Fibroblast of villous mesenchyme (primary cell): ENCODE measurements around the gene UPK1A. TPM values are rescaled to one million over a fixed set of nuclear protein-coding genes. Genes with fewer than 3 reads are reported as not detected.
"Not testable (repeated sequence)": the region's sequence is repeated elsewhere in the genome, so short reads cannot be mapped to it uniquely, and the experiment has no call there.

ENCODE experiments used
- DNase-seq: peaks from one replicate; pipeline ENCODE4 v3.0.0-alpha.2; 2010; ENCODE audit warnings: low read depth
- H3K4me3 ChIP-seq: 2 replicates; pipeline ENCODE4 v1.5.1; 2011; ENCODE audit warnings: low read depth, mild to moderate bottlenecking, low read length
- CTCF ChIP-seq: IDR thresholded peaks from 2 replicates; pipeline ENCODE4 v1.5.1; 2012; ENCODE audit warnings: low read depth, mild to moderate bottlenecking, low read length; ENCODE audit not compliant: insufficient read depth
- total RNA-seq: library from RNA; depleted of rRNA; stranded (reverse); fragments of >200 nt; gene quantifications from 2 replicates; pipeline ENCODE4 v1.2.3, GENCODE V29; 2012

The UPK1A gene
- total RNA-seq, 1 donor = not detected

- no peak for DNase-seq
- H3K4me3 ChIP-seq = no peak overlapping the region
- TF ChIP-seq CTCF = no peak
Observed at GRCh38 chr19:35675589-35676140, 9.3 kb downstream of the UPK1A start.

DNA sequence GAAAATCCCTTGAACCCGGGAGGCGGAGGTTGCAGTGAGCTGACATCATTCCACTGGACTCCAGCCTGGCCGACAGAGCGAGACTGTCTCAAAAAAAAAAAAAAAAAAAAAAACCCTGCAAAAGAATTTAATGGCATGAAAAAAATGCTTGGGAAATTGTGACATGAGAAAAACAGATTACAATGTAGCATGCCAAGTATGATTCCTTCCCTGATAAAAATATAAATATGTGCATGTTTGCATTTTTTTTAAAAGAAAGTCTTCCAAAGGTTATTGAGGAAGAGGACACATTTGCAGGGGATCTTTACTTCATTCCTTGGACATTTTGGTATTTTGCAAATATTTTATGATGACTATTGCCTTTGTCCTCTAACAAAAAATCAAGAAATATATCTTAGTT lies 23.5 kb downstream of the UPK1A start:
- no peak for TF ChIP-seq CTCF
- peak; percentile 67 for DNase-seq

DNA sequence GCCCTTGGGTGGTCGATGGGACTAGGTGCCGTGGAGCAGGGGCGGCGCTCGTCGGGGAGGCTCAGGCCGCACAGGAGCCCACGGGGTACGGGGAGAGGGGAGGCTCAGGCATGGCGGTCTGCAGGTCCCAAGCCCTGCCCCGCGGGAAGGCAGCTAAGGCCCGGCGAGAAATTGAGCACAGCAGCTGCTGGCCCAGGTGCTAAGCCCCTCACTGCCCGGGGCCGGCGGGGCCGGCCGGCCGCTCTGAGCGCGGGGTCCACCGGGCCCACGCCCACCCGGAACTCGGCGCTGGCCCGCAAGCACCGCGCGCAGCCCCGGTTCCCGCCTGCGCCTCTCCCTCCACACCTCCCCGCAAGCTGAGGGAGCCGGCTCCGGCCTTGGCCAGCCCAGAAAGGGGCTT lies 24.8 kb downstream of the UPK1A start:
- not testable (repeated sequence) for H3K4me3 ChIP-seq, DNase-seq

More for the DNA sequence above, 23.5 kb downstream of the UPK1A start:
- H3K4me3 ChIP-seq = no peak overlapping the region

GRCh38 chr19:35692010-35692409 lies 25.7 kb downstream of the UPK1A start:
- DNase-seq = no peak
- no peak overlapping the region for H3K4me3 ChIP-seq
- TF ChIP-seq CTCF = no peak

- no peak for DNase-seq
- no peak for TF ChIP-seq CTCF
- no peak overlapping the region for H3K4me3 ChIP-seq
Observed at GRCh38 chr19:35693422-35693821, 27.1 kb downstream of the UPK1A start.

DNA sequence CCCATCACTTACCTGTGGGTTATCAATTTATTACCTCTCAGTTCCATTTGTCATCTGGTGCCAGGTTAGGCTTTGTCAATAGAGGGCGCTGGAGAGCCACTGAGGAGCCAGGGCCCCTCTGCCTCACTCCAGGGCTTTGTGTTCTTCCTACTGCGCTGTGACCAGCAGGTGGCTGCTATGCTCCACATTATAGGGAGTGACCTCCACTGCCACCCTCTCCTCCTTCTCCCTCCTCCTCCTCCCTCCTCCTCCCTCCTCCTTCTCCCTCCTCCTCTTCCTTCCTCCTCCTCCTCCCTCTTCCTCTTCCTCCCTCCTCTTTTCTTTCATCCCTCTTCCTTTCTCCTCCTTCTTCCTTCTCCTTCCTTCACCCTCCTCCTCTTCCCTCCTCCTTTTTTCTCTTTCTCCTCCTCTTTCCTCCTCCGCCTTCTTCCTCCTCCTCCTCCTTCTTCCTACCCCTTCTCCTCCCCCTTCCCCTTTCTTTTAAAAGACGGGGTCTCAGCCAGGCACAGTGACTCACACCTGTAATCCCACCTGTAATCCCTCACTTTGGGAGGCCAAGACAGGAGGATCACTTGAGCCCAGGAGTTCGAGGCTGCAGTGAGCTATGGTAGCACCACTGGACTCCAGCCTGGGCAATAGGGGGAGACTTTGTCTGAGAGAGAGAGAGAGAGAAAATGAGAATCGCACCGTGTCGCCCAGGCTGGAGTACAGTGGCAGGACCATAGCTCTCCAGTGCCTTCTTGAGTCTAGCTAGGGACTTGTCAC lies 27.7 kb downstream of the UPK1A start:
- TF ChIP-seq CTCF = peak; percentile 100
- H3K4me3 ChIP-seq = no peak overlapping the region
- DNase-seq = peak; percentile 83

DNA sequence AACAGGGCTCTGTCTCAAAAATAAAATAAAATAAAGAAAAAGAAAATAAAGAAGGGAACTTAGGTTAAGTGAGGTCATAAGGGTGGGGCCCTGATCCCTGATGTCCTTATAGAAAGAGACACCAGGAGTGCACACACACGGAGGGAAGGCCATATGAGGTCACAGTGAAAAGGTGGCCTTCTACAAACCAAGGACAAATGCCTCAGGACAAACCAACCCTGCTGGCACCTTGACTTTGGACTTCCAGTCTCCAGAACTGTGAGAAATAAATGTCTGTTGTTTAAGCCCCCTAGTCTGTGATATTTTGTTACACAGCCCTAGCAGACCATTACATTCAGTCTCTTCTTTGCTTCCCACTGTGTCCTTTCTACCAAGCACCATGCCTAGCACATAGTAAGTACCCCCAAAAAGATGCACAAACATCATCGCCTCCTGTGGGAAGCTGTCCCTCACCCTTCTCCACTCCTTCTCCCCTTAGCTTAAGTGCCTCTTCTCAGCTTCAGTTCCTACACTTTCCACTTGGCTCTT lies 29.6 kb downstream of the UPK1A start:
- no peak for TF ChIP-seq CTCF
- DNase-seq = no peak

More for the DNA sequence above, 29.6 kb downstream of the UPK1A start:
- H3K4me3 ChIP-seq = no peak overlapping the region
